ENCODE results near the gene SHPK. TPM values are rescaled to one million over a fixed set of nuclear protein-coding genes. Genes with fewer than 3 reads are reported as not detected.

Gene SHPK
- total RNA-seq, 1 donor from 2014 or later, result 21.8 TPM

GRCh38 chr17:3622977-3623594 lies 13.0 kb downstream of the SHPK start:
- no peak for DNase-seq (ENCODE audit: low read depth, low spot score)
- Mint-ChIP-seq H3K36me3 (ENCODE audit: low read depth) (peaks cover 28% of the 10 kb centered on the region), H3K27ac (ENCODE audit: unreplicated experiment) (no peak overlapping the region), H3K27me3 (ENCODE audit: low read depth) (no peaks in the 10 kb centered on the region), H3K4me3 (no peak overlapping the region), H3K4me1 (no peaks in the 10 kb centered on the region), H3K9me3 (no peaks in the 10 kb centered on the region)
- no peak for TF ChIP-seq CTCF (conservative IDR thresholded peaks at IDR 0.05)

DNA sequence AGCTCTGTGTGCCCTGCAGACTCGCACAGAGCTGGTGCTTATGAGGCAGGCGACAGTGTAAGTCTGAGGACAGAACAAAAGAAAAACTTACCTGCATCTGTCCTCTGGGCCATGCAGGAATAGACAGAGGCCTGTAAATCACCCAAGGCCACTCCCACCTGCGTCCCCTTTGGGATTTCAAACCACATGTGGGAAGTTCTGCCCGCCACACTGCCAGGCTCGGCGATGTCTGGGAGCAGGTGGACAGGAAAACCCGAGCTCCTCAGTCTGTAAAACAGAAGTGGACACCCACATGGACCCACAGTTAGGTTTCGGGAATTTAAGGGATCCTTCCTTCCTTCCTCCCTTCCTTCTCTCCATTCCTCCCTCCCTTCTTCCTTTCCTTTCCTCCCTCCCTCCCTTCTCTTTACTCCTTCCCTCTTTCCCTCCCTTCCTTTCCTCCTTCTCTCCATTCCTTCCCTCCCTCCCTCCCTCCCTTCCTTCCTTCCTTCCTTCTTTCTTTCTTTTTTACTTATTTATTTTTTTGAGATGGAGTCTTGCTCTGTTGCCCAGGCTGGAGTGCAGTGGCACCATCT lies 14.8 kb downstream of the SHPK start:
- peaks cover 34% of the 10 kb centered on the region for H3K36me3 Mint-ChIP-seq (ENCODE audit: low read depth)
- H3K4me1 Mint-ChIP-seq, result no peaks in the 10 kb centered on the region
- H3K4me3 Mint-ChIP-seq, result no peak overlapping the region
- H3K27me3 Mint-ChIP-seq (ENCODE audit: low read depth), result no peaks in the 10 kb centered on the region
- H3K27ac Mint-ChIP-seq (ENCODE audit: unreplicated experiment), result no peak overlapping the region
- no peaks in the 10 kb centered on the region for H3K9me3 Mint-ChIP-seq
- no peak for TF ChIP-seq CTCF (conservative IDR thresholded peaks at IDR 0.05)
- DNase-seq (ENCODE audit: low read depth, low spot score), result no peak

DNA sequence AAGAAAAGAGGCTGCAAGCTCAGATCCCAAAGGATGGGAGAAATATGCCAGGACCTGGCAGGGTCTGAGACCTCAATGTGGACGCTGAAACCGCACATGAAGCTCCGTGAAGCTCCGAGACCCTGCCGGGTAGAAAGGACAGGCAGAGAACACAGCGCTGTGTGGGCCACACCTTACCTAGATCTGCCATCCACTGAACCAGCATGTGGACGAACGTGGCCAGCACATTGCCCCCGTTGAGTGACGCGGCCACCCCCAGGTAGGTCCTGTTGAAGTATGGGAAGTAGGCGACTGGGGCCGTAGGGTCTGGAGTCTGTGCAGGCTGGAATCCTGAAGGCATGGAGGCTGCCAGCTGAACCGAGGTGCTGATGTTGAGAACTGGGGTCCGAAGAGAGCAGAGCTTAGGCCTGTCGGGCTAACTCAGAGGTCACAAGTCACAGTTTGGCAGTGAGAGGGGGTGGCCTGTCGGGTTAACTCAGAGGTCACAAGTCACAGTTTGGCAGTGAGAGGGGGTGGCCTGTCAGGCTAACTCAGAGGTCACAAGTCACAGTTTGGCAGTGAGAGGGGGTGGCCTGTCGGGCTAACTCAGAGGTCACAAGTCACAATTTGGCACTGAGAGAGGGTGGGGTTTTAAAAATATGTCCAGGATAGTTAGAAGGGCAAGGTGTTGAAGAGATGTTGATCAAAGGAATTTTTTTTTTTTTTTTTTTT lies 20.7 kb downstream of the SHPK start:
- H3K27me3 Mint-ChIP-seq (ENCODE audit: low read depth), result no peaks in the 10 kb centered on the region
- no peak overlapping the region for H3K27ac Mint-ChIP-seq (ENCODE audit: unreplicated experiment)
- H3K4me3 Mint-ChIP-seq, result no peak overlapping the region
- H3K36me3 Mint-ChIP-seq (ENCODE audit: low read depth), result peaks cover 35% of the 10 kb centered on the region
- DNase-seq (ENCODE audit: low read depth, low spot score), result no peak
- TF ChIP-seq CTCF (conservative IDR thresholded peaks at IDR 0.05), result no peak
- H3K4me1 Mint-ChIP-seq, result no peaks in the 10 kb centered on the region
- H3K9me3 Mint-ChIP-seq, result no peaks in the 10 kb centered on the region

DNA sequence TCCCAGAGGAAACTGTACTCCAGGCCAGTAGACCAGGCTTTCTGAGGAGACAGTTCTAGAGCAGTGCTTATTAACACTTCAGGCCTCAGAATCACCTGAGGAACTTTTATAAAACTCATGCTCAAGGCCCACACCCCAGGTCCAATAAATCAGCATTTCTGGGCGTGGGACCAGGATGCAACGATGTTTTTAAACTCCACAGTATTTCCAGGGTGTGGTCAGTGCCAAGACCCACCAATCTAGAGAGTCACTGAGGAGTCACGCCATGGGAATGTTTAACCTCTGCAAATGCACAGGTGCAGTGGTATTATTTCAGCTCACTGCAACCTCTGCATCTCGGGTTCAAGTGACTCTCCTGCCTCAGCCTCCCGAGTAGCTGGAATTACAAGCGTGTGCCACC lies 22.9 kb downstream of the SHPK start:
- no peak for DNase-seq (ENCODE audit: low read depth, low spot score)
- H3K4me3 Mint-ChIP-seq, result no peak overlapping the region
- H3K36me3 Mint-ChIP-seq (ENCODE audit: low read depth), result peaks cover 28% of the 10 kb centered on the region
- H3K4me1 Mint-ChIP-seq, result no peaks in the 10 kb centered on the region
- TF ChIP-seq CTCF (conservative IDR thresholded peaks at IDR 0.05), result no peak
- no peaks in the 10 kb centered on the region for H3K27me3 Mint-ChIP-seq (ENCODE audit: low read depth)
- no peaks in the 10 kb centered on the region for H3K9me3 Mint-ChIP-seq
- H3K27ac Mint-ChIP-seq (ENCODE audit: unreplicated experiment), result no peak overlapping the region

GRCh38 chr17:3610523-3610922 lies 25.5 kb downstream of the SHPK start:
- no peaks in the 10 kb centered on the region for H3K9me3 Mint-ChIP-seq
- no peaks in the 10 kb centered on the region for H3K4me1 Mint-ChIP-seq
- peaks cover 17% of the 10 kb centered on the region for H3K36me3 Mint-ChIP-seq (ENCODE audit: low read depth)
- H3K27ac Mint-ChIP-seq (ENCODE audit: unreplicated experiment), result no peak overlapping the region
- no peak for TF ChIP-seq CTCF (conservative IDR thresholded peaks at IDR 0.05)
- no peak for DNase-seq (ENCODE audit: low read depth, low spot score)
- H3K27me3 Mint-ChIP-seq (ENCODE audit: low read depth), result no peaks in the 10 kb centered on the region
- no peak overlapping the region for H3K4me3 Mint-ChIP-seq

Data from neural crest cell (in vitro differentiated cells).